AG20443 (cell line): ENCODE measurements around the gene RAB11FIP3.

ENCODE experiments used
- DNase-seq: peaks from one replicate; pipeline ENCODE4 v3.0.0; 2012; ENCODE audit warnings: low spot score, mixed read lengths

The RAB11FIP3 gene

GRCh38 chr16:424033-424622 lies 1.3 kb upstream of the RAB11FIP3 start:
- peak; percentile 93 for DNase-seq

- DNase-seq, result peak; percentile 29
These were observed 797 bp upstream of the RAB11FIP3 start for GRCh38 chr16:424623-425081.

- DNase-seq, result no peak
These were observed 278 bp downstream of the RAB11FIP3 start for GRCh38 chr16:425740-426114.

GRCh38 chr16:426115-426905 lies 861 bp downstream of the RAB11FIP3 start:
- peak; percentile 31 for DNase-seq

- no peak for DNase-seq
These were observed 1.4 kb downstream of the RAB11FIP3 start for GRCh38 chr16:426906-427249.

- no peak for DNase-seq
These were observed 1.8 kb downstream of the RAB11FIP3 start for GRCh38 chr16:427250-427649.

GRCh38 chr16:430904-431303 lies 5.5 kb downstream of the RAB11FIP3 start:
- DNase-seq, result no peak

- DNase-seq, result no peak
These were observed 15.2 kb downstream of the RAB11FIP3 start for GRCh38 chr16:440627-441026.

- DNase-seq, result no peak
These were observed 16.0 kb downstream of the RAB11FIP3 start for GRCh38 chr16:441447-441846.

GRCh38 chr16:442976-443375 lies 17.5 kb downstream of the RAB11FIP3 start:
- no peak for DNase-seq

GRCh38 chr16:444027-444426 lies 18.6 kb downstream of the RAB11FIP3 start:
- DNase-seq, result no peak

- DNase-seq, result no peak
These were observed 20.1 kb downstream of the RAB11FIP3 start for GRCh38 chr16:445566-445965.

GRCh38 chr16:450385-450784 lies 24.9 kb downstream of the RAB11FIP3 start:
- no peak for DNase-seq

- no peak for DNase-seq
These were observed 25.5 kb downstream of the RAB11FIP3 start for GRCh38 chr16:450785-451512.

- no peak for DNase-seq
These were observed 29.0 kb downstream of the RAB11FIP3 start for GRCh38 chr16:454397-454940.

GRCh38 chr16:455453-455852 lies 30.0 kb downstream of the RAB11FIP3 start:
- DNase-seq, result no peak

GRCh38 chr16:456891-457483 lies 31.5 kb downstream of the RAB11FIP3 start:
- DNase-seq, result peak; percentile 54

GRCh38 chr16:457732-458400 lies 32.4 kb downstream of the RAB11FIP3 start:
- no peak for DNase-seq

- no peak for DNase-seq
These were observed 34.3 kb downstream of the RAB11FIP3 start for GRCh38 chr16:459761-460160.

GRCh38 chr16:460787-461186 lies 35.3 kb downstream of the RAB11FIP3 start:
- no peak for DNase-seq

- no peak for DNase-seq
These were observed 37.6 kb downstream of the RAB11FIP3 start for GRCh38 chr16:463071-463470.

GRCh38 chr16:466651-467050 lies 41.2 kb downstream of the RAB11FIP3 start:
- no peak for DNase-seq
